Measurements from ENCODE around the gene WDR27. TPM values are rescaled to one million over a fixed set of nuclear protein-coding genes. Genes with fewer than 3 reads are reported as not detected.

The WDR27 gene
- polyA plus RNA-seq, 2 of the 4 experiments (the other 2 are of a cell fraction), result 18.9 to 36.1 TPM

DNA sequence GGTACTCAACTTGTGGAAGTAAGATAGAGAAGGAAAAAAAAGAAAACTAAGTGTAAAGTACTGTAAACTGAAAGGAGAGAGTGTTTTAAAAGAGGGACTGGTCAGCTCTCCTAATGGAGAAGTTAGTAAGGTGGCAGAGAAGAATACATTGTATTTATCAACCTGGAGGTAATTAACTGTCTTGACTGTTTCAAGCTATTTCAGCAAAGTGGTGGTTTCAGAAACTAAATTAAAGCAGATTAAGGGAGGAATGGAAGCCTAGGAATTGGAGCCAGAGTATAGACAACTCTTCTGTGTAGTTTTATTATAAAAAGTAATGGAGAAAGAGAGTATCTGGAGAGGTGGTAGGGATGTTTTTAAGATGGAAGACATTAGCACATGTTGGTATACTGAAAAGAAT, 25.1 kb upstream of the WDR27 start:
- ChIA-PET POLR2A (no interaction called here), CTCF (no interaction called here)
- H3K27ac ChIP-seq, result no peak overlapping the region
- H3K4me2 ChIP-seq, result no peak overlapping the region
- ATAC-seq (no peak), FAIRE-seq (no peak), DNase-seq (ENCODE audit: low read depth in 1 of 2, low spot score in 1 of 2) (no peak)
- H3K9me3 ChIP-seq, result no peaks in the 10 kb centered on the region
- TF ChIP-seq ZSCAN20 (CRISPR knock-in tag; IDR thresholded peaks at IDR 0.05), result no peak
- no peak for TF ChIP-seq FOSB (CRISPR knock-in tag; IDR thresholded peaks at IDR 0.05)
- TF ChIP-seq, protein P1, sequence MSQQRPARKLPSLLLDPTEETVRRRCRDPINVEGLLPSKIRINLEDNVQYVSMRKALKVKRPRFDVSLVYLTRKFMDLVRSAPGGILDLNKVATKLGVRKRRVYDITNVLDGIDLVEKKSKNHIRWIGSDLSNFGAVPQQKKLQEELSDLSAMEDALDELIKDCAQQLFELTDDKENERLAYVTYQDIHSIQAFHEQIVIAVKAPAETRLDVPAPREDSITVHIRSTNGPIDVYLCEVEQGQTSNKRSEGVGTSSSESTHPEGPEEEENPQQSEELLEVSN (IDR thresholded peaks at IDR 0.05; ENCODE audit: borderline replicate concordance, low read depth), result no peak
- no peak for TF ChIP-seq NFE2L2 (conservative IDR thresholded peaks at IDR 0.05; ENCODE audit: low read length)
- H3K4me1 ChIP-seq, result peaks cover 9% of the 10 kb centered on the region
- H3K4me3 ChIP-seq, result no peak overlapping the region

DNA sequence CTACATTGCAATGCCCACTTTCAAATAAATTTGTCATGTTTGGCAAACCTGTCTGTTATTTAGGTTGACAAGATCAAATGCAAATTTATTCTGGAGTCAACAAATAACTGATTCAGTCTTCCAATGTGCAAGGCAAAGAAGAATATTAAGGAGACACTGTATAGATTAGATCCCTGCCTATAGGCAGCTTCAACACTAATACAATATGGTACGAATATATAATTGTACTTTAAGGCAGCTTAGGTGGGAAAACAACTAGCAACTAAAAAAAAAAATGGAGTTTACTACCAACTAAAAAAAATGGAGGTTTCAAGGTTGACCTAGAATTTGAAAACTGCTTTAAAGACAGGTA, 24.2 kb upstream of the WDR27 start:
- ChIA-PET CTCF (interaction anchor here (1.1 kb wide), 1 partner anchor 769 kb away, joined by 3 read pairs; no protein-coding TSS in a partner anchor), POLR2A (interaction anchor here (1.2 kb wide), 1 partner anchor 26 kb away, joined by 7 read pairs; the partner anchor contains the start of genes DYNLT2 and ERMARD)
- H3K4me2 ChIP-seq, result no peak overlapping the region; the same call in 2 of the 3 replicates
- H3K27ac ChIP-seq, result no peak overlapping the region
- TF ChIP-seq NR3C1 (IDR thresholded peaks at IDR 0.05), result no peak
- TF ChIP-seq JUN (IDR thresholded peaks at IDR 0.05), result no peak
- TF ChIP-seq, protein P2, sequence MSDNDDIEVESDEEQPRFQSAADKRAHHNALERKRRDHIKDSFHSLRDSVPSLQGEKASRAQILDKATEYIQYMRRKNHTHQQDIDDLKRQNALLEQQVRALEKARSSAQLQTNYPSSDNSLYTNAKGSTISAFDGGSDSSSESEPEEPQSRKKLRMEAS (IDR thresholded peaks at IDR 0.05), result no peak
- TF ChIP-seq ESRRA (IDR thresholded peaks at IDR 0.05; ENCODE audit: borderline replicate concordance, low read length), result no peak
- TF ChIP-seq FOXS1 (CRISPR knock-in tag; IDR thresholded peaks at IDR 0.05), result no peak
- TF ChIP-seq HOXA7 (CRISPR knock-in tag; IDR thresholded peaks at IDR 0.05), result no peak
- no peak for TF ChIP-seq SMC3 (IDR thresholded peaks at IDR 0.05)
- no peak for TF ChIP-seq EHMT2 (IDR thresholded peaks at IDR 0.05; ENCODE audit: low read depth)
- no peak for TF ChIP-seq CHD2 (IDR thresholded peaks at IDR 0.05; ENCODE audit: low read length, partially characterized antibody)
- no peak for TF ChIP-seq EHF (CRISPR knock-in tag; IDR thresholded peaks at IDR 0.05)
- TF ChIP-seq ZNF302 (CRISPR knock-in tag; IDR thresholded peaks at IDR 0.05), result no peak
- no peak for TF ChIP-seq GATA3 (IDR thresholded peaks at IDR 0.05; ENCODE audit: borderline replicate concordance)
- TF ChIP-seq, protein P3, sequence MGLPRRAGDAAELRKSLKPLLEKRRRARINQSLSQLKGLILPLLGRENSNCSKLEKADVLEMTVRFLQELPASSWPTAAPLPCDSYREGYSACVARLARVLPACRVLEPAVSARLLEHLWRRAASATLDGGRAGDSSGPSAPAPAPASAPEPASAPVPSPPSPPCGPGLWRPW (IDR thresholded peaks at IDR 0.05), result no peak
- no peak for TF ChIP-seq SREBF2 (IDR thresholded peaks at IDR 0.05)
- TF ChIP-seq, protein P4, sequence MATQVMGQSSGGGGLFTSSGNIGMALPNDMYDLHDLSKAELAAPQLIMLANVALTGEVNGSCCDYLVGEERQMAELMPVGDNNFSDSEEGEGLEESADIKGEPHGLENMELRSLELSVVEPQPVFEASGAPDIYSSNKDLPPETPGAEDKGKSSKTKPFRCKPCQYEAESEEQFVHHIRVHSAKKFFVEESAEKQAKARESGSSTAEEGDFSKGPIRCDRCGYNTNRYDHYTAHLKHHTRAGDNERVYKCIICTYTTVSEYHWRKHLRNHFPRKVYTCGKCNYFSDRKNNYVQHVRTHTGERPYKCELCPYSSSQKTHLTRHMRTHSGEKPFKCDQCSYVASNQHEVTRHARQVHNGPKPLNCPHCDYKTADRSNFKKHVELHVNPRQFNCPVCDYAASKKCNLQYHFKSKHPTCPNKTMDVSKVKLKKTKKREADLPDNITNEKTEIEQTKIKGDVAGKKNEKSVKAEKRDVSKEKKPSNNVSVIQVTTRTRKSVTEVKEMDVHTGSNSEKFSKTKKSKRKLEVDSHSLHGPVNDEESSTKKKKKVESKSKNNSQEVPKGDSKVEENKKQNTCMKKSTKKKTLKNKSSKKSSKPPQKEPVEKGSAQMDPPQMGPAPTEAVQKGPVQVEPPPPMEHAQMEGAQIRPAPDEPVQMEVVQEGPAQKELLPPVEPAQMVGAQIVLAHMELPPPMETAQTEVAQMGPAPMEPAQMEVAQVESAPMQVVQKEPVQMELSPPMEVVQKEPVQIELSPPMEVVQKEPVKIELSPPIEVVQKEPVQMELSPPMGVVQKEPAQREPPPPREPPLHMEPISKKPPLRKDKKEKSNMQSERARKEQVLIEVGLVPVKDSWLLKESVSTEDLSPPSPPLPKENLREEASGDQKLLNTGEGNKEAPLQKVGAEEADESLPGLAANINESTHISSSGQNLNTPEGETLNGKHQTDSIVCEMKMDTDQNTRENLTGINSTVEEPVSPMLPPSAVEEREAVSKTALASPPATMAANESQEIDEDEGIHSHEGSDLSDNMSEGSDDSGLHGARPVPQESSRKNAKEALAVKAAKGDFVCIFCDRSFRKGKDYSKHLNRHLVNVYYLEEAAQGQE (IDR thresholded peaks at IDR 0.05), result no peak
- no peak for TF ChIP-seq RNF2 (IDR thresholded peaks at IDR 0.05; ENCODE audit: borderline replicate concordance, low read depth)
- TF ChIP-seq EP300 (IDR thresholded peaks at IDR 0.05), result no peak
- no peak for TF ChIP-seq MYC (IDR thresholded peaks at IDR 0.05; ENCODE audit: borderline replicate concordance, low read length)
- TF ChIP-seq TFCP2L1 (CRISPR knock-in tag; IDR thresholded peaks at IDR 0.05), result no peak
- TF ChIP-seq NFE2L2 (conservative IDR thresholded peaks at IDR 0.05; ENCODE audit: low read length), result no peak
- H3K9me3 ChIP-seq, result no peaks in the 10 kb centered on the region
- ATAC-seq (no peak), DNase-seq (ENCODE audit: low read depth in 1 of 2, low spot score in 1 of 2) (no peak), FAIRE-seq (no peak)
- no peak overlapping the region for H3K4me3 ChIP-seq
- WGBS (ENCODE audit: missing lambda C conversion rate), result 71% methylated on average over 1 of the region's 1 CpG
- H3K4me1 ChIP-seq, result peaks cover 18% of the 10 kb centered on the region
